Measurements from ENCODE around the gene ZNF302.
"Not testable (repeated sequence)": the region's sequence is repeated elsewhere in the genome, so short reads cannot be mapped to it uniquely, and the experiment has no call there.

Gene ZNF302

DNA sequence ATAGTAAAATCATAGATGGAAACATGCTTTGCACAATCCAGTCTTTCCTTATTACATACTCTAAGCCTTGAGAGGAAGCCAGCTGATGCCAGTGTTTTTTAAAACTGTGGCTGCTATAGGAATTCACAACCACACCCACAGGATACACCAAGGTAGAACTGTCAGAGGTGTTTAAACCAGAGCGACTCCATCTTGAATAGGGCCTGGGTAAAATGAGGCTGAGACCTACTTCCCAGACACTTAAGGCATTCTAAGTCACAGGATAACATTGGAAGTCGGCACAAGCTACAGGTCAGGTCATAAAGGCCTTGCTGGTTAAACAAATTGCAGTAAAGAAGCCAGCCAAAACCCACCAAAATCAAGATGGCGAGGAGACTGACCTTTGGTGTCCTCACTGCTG, 2.2 kb upstream of the ZNF302 start:
- no peak for DNase-seq

DNA sequence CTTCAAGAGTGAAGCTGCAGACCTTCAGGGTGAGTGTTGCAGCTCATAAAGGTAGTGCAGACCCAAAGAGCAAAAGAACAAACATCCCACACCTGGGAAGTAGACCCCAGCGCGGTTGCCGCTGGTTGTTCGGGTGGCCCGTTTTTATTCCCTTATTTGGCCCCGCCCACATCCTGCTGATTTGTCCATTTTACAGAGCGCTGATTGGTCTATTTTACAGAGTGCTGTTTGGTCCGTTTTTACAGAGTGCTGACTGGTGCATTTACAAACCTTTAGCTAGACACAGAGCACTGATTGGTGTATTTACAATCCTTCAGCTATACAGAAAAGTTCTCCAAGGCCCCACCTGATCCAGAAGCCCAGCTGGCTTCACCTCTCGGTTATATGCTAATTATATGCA, 1.6 kb upstream of the ZNF302 start:
- DNase-seq, result no peak

DNA sequence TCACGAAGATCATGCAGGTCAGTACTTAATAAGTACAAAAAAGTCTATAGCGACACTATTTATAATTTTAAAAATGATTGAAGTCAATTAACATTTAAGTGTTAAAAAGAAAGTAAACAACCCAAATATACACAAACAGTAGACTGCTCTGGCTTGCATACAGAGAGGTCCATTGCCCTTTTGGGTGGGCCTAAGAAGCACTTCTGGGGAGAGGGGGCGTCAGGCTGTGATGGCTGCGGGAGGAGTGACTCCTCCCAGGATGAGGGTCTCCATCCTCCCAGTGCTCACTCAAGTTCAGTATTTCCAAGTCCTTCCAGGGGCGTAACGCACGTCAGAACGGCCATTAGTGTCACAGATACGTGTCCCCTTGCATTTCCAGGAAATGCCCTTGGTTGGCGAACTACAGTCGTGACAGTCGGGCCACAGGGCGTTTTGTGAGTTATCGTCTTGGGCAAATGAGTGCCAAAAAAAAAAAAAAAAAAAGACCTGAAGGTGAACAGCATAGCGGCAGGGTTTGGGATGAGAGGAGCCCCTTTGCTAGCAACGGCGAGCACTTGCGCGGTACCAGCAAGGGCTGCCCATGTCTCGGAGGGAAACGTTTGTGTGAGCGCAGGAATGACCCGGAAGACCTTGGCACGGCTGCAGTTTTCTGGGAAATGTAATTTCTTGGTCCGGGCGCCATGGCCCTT, 637 bp upstream of the ZNF302 start, which contains the start of gene SCGB2B2:
SCGB2B2 (minus strand) TSS at position 463 of the 689 bp plus-strand sequence. CDS start 82,596 bp downstream, outside the sequence.
- DNase-seq, result peak; percentile 76

DNA sequence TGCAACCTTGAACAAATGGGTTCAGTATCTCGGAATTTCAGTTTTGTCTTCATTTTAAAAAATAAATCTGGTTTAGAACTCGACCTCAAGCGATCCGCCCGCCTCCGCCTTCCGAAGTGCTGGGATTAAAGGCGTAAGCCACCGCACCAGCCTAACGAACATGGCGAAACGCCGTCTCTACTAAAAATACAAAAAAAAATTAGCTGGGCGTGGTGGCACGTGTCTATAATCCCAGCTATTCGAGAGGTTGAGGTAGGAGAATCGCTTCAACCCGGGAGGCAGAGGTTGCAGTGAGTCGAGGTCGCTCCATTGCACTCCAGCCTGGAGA, 571 bp downstream of the ZNF302 start:
- no peak for DNase-seq

DNA sequence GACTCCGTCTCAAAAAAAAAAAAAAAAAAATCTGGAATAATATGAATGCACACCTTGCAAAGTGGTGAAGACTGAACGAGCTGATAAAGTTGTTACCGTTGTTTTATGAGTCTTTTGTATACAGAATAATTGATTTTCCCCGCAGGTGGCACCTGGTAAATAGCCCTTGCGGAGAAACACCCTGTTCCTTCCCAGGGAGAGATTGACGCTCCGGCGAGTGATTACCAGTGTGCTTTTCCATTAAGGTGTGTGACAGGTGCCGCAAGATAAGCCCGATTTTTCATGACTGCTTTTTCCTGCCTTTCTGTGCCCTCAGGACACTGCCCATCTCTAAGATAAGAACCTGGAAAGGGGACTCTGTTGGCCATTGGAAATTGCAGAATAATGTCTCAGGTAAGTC, 943 bp downstream of the ZNF302 start:
- no peak for DNase-seq

DNA sequence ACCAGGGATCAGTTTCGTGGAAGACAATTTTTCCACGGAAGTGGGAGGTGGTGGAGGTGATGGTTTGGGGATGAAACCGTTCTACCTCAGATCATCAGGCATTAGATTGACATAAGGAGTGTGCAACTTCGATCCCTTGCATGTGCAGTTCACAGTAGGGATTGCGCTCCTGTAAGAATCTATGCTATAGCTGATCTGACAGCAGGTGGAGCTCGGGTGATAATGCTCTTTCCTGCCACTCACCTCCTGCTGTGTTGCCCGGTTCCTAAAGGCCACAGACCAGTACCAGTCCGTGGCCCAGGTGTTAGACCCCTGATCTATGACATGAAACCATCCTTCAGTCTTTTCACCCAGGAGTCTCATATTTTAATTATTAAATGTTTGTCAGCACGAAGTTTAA, 4.0 kb downstream of the ZNF302 start:
- no peak for DNase-seq

DNA sequence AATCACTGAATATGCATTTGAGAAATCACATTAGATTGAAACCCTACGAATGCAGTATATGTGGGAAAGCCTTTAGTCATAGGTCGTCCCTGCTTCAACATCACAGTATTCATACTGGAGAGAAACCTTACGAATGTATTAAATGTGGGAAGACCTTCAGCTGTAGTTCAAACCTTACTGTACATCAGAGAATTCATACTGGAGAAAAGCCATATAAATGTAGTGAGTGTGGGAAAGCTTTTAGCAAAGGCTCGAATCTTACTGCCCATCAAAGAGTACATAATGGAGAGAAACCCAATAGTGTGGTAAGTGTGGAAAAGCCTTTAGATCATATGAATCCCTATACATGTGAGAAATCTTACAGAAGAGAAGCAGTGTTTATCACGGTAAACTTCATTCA, 7.8 kb downstream of the ZNF302 start:
- not testable (repeated sequence) for DNase-seq

DNA sequence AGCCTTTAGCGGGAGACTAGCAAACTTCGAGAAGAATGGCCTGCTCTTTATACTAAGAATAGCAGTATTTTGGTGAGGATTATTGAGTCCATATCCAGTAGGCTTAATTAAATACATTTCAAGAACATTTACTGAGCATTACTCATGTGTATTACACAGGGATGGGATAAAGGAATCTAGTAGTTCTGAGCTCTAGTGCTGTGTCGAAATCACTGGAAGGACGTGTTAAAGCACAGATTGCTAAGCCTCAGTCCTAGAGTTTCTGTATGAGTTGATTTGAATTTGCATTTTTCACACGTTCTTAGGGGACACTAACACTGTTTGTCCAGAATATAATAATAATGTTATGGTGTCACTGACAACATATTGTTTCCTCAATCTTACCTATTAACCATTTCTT, 9.0 kb downstream of the ZNF302 start:
- no peak for DNase-seq

DNA sequence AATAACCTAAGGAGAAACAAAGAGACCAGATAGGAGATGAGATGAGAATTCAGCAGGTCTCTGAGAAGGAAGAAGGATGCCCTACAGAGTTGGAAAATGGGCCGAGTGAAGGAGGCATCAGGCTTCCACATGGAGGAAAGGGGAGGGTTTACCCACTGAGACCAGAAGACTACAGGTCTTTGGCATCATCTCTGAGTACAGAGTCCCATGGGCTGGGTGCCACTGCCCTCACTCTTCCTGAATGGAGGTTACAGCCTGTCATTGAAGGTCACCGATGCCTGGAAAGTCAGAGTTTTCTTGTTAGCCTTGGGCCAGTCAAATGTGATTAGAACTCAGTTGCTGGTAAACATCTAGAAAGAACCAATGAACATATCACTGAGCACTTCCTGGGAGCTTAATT, 9.9 kb downstream of the ZNF302 start:
- no peak for DNase-seq

DNA sequence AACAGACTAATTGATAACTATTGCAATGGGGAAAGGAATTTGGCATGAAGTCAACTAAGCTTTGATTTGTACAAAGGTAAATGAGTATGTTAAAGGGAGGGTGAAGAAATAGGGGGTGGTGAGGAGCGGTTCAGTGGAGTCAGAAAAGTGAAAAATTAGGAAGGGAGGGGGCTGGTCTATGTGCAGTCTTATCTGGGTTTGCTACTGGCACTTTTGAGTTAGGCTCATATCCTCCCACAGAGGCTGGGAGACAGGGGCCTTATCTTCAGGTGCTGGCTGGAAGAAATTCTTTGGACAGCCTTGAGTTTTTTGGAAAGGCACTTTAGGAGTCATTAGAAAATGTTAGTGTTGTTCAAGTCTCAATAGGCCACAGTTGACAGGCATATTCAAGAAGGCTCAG, 11.1 kb downstream of the ZNF302 start:
- DNase-seq, result no peak

DNA sequence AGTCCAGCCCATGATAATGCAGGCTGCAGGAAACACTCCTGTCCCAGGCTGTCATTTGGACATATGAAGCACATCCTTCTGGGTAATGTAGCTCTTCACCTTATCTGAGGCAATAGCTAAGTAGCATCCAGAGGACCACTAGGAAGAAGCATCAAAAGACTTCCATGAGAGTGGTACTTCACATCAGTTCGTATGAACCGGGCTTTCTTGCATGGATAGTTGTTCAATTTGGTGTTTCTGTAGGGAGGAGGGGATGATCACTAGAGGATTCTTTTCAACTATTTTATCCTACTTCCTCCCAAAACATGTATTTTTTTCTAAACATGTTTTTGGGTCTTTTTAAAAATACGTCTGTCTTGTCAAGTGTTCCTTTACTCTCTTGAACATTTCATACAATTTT, 12.9 kb downstream of the ZNF302 start:
- no peak for DNase-seq

DNA sequence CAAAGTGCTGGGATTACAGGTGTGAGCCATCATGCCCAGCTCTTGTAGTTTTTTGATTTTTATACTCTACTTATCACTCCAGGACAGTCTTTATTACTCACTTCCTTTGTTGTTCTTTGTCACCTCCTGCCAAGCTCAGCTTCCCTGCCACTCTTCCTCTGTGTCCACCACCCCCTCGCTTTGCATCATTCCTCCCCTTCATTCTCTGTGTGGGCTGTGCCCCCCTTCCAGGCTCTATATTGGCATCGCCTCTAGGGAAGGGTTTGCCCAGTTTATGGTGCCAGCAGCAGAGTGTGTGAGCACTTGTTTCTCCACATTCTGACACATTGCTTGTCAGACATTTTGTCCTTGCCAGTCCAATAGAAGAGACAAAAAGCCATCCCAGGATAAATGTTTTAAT, 15.1 kb downstream of the ZNF302 start:
- no peak for DNase-seq

DNA sequence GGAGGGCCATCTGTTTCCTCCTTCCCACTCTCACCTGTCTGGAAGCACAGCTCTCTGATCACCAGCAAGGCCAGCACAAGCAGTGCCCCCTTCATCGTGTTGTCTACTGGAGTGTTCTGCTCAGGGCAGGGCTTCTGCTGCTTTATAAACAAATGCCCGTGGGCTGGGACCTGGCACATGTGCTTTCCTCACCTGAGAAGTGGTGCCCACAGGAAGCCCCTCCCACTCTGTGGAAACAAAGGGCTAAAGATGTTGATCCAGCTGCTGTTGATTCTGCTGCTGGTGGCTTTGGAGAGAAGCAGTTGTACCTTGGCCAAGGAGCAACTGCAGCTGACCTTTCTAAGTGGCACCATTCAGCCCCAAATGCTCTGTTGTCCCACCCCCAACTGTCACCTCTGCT, 30.2 kb downstream of the ZNF302 start:
- DNase-seq, result no peak

DNA sequence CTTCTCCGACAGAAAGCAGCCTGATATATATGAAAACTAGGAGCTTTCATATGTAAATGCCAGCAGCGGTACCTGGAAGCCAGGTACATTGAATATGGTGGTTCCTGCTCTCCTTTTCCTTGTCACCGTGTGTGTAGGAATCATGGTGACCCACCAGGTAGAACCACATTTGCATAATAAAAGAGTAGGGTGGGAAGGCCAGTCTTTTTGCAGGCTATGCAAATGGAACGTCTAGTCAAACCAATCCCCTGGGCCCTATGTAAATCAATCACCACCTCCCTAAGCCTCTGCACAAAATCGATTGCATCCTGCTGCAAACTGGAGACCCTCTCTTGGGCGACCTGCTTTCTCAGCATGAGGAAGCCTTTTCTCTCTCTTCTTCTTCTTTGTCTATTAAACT, 34.4 kb downstream of the ZNF302 start:
- DNase-seq, result no peak

DNA sequence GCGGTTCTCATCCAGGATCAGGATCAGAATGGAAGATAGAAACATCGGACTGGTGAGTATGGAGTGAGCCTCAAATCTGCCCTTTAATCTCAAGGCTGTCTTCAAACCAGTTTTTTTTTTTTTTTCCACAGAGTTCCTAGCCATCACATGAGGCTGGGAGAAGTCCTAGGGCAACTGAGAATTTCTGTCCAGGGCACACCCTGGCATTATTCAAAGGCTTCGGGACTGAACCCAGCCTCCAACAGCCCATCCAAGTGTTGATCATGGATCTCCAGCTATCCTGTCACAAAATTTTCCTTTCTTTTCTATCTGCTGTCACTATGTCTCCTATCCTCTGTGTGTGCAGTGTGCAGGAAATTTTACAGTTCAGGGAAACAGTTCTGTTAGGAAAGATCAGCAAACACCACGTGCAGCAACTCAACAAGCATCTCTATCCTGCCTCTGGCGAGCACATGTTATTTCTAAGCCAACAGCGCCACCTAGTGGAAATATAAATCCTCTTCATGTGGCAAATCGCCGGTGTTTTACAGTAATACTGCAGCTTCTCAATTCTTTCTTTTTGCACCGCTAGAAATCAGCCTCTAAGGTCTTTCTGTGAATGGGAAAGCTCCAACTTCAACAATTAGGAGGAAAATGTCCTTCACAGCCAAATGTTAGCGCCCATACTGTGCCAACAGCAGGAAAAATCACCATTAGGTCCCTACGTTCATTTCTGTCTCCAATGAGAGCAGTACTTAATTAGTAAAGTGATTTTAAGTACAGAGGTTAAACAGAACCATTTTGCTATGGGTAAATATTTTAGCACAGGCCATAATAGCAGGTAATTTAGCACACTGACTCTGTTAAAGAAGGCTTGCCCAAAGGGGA, 35.1 kb downstream of the ZNF302 start:
- DNase-seq, result peak; percentile 50

DNA sequence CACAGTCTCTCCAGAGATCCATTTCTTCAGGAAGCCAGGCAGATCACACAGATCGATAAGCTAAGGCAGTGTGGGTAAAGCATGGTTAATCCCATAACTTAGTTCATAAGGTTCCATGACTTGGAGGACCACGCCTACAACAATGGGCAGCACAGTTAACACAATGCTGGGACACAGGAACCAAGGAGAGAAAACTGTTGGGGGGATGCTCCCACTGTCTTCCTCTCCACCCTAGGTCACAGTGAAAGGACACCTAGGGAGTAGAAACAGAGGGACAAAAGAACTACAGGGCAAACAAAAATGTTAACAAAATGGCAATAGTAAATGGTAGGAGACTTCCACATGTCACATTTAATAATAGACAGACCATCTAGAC, 35.8 kb downstream of the ZNF302 start:
- no peak for DNase-seq

DNA sequence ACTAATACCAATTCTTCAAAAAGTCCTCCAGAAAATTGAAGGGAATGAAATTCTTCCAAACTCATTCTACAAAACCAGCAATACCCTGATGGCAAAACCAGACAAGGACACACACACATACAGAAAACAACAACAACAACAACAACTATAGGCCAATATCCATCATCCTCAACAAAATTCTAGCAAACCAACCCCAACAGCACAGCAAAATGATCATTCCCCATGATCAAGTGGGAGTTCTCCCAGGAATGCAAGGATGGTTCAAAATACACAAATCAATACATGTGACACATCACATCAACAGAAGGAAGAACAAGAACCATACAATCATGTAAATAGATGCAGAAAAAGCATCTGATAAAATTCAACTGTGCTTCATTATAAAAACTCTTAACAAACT, 37.9 kb downstream of the ZNF302 start:
- no peak for DNase-seq

DNA sequence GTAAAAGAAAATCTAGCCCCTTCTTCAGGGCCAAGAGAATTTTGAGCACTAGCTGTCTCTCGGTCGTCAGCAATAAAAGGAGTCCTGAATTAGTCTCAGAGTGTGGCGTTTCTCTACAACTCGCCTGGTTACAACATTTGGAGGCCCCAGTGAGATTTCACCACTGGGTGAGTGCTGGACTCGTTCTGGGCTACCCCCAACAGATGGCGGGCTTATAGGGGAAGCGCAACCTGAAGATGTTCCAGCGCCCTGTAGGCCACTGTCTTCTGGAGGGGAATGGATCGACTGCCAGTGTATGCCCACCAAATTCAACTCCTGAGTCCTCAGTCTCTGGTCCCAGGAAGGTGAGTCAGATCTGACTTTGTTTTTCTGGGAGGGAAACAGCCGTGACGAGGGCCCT, 44.9 kb downstream of the ZNF302 start:
- no peak for DNase-seq

DNA sequence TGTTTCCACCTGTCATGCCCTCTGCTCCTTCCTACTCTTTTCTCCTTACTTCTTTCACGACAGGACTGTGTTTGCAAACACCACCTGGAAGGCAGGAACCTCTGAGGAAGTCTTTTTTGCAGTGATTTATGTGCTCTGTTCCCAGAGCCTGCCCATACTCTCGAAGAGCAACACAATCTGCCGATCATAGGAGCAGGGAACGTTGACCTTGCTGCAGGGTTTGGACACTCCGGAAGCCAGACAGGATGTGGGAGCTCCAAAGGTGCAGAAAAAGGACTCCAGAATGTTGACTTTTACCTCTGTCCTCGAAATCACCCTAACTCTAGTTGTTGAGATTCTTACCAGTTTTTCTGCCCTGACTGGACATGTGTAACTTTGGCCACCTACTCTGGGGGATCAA, 47.9 kb downstream of the ZNF302 start:
- no peak for DNase-seq

DNA sequence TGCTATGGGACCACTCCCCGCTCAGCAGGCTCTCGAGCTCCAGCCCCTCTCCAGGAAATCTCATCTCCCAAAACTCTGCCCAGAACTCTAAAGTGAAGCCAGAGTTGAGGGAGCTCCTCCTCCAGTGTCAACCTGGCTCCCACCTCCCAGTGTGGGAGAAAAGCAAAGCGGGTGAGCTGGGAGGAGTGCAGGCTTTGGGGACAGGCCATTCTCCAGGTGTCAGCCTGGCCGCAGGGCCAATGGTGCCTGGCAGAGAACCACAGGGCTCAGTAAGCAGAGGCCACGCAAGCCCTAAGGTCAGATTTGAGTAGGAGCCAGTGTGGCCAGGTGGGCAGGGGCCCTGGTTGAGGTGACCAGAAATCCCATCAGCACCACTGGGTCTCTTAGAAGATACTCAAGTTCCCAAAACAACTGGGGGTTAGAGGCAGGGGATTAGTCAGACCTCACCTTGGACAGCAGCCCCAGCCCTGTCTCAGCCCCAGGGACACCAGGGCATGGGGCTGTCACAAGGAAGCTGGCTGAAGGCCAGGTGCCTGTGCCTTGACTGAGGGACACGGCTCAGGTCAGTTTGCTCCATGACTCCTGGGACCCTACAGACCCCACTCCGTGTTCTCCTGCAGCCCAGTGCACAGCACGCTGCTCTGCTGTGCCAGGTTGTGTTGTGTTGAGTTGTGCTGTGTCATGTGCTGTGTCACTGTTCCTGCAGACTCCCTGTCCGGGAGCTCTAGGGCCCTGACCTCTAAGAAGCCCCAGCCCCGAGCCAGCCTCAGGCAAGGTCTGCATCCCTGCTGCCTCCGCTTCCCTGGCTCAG, 53.7 kb downstream of the ZNF302 start:
- DNase-seq, result no peak

DNA sequence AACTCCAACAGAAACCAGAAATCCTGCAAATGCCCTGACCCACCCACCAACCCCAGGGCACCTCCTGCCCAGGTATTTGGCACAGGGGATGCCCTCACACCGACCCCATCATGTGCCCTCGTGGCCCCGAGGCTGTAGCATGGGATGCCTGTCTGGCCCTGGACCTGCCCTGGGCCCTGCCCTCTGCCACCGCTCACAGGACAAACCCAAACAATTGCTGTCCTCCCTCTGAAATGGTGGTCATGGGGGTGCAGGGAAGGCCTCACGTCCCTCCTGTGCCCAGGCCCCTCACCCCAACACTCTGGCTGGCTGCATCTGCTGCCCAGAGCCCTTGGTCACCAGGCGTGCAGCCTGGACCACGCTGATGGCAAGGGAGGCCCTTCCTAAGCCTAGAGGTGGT, 54.5 kb downstream of the ZNF302 start:
- no peak for DNase-seq

DNA sequence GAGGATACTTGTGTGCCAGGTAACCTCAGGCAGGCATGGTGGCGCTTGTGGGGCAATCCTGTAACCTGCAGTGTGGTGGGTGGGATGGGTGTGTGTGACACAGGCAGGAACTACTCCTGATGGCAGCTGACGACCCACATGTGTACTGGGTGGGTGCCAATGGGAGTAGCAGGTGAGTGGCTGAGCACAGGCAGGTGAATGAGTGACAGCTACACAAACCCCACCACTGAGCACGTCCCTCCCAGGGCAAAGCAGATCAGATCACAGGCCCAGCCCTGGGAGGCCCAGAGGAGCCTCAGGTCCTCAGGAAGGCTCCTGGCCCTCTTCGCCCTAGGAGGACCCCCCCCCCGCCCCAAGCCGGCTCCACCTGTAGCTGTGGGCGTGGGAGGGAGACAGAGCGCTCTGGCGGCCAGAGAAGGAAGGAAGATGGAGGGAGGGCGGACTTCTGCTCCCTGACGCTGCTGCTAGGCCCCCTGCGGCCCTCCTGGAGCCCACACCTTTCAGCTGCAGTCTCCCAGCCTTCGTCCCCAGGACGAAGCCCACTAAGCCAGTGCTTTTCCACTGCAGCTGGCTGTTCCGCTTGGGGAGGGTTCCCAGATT, 55.2 kb downstream of the ZNF302 start:
- no peak for DNase-seq

DNA sequence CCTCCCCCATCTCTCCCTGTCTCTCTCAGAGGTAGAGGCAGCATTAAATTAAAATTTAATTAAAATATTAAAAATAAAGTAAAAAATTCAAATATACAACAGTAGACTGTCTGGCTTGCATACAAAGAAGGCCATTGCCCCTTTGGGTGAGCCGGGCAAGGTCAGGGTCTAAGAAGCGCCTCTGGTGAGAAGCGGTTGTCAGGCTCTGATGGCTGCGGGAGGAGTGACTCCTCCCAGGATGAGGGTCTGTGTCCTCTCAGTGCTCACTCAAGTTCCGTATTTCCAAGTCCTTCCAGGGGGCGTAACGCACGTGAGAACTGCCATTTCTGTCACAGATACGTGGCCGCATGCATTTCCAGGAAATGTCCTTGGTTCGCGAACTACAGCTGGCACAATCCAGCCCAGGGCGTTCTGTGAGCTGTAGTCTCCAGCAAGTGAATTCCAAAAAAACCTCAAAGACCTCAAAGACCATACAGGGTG, 55.8 kb downstream of the ZNF302 start:
- DNase-seq, result no peak

All from activated gamma-delta T cell treated with Interleukin-2 at 50 U/mL for 16 hours (primary cell).